GM12878 (cell line): ENCODE results near the gene NPAS3. TPM values are rescaled to one million over a fixed set of nuclear protein-coding genes. Genes with fewer than 3 reads are reported as not detected.

Experiments used
- ATAC-seq: fragments of 200-7000 bp; cut with Tn5 transposase; 3 replicates; pipeline ENCODE4 v1.9.1; 2020; ENCODE audit warnings: mild to moderate bottlenecking, moderate library complexity
- BruUV-seq: library from RNA; stranded (reverse); fragments of 400-500 nt; replicated peaks from 2 replicates; lab custom pipeline; 2021; lab: Mats Ljungman, UMichigan
- CTCF ChIA-PET: fragments of 300-600 bp; sonication (Branson Sonifier 250); formaldehyde crosslinking; extraction: SDS; loops from one replicate; lab custom pipeline; 2021; ENCODE audit warnings: inconsistent platforms; lab: Yijun Ruan, JAX
- POLR2A ChIA-PET: fragments of 350-600 bp; formaldehyde crosslinking; extraction: SDS; loops from one replicate; lab custom pipeline; 2021; ENCODE audit warnings: inconsistent platforms; lab: Charles Lee
- RAD21 ChIA-PET: fragments of 300-600 bp; sonication (Branson Sonifier 250); formaldehyde crosslinking; loops from one replicate; lab custom pipeline; 2023; ENCODE audit warnings: antibody characterized with exemption; ENCODE audit not compliant: unreplicated experiment; lab: Charles Lee
- SMC1A ChIA-PET: fragments of 300-600 bp; sonication (Branson Sonifier 250); formaldehyde crosslinking; loops from one replicate; lab custom pipeline; 2023; ENCODE audit not compliant: unreplicated experiment, uncharacterized antibody; lab: Charles Lee
- DNase-seq: peaks from one replicate; pipeline ENCODE4 v3.0.0-alpha.2; 2011; ENCODE audit warnings: low read depth, low spot score
- FAIRE-seq: peaks from 3 replicates; lab custom pipeline; 2011; peaks lifted over from hg19 to GRCh38; lab: Jason Lieb, UNC
- H2AFZ ChIP-seq: 2 replicates; pipeline ENCODE4 v1.6.0; 2011; ENCODE audit warnings: low read depth, low read length, control low read depth; ENCODE audit not compliant: control insufficient read depth
- H3K27ac ChIP-seq: 2 replicates; pipeline ENCODE4 v1.5.1; 2011; ENCODE audit warnings: control low read depth; ENCODE audit not compliant: control insufficient read depth, insufficient read depth
- H3K27me3 ChIP-seq, 2 experiments: replicated peaks in 1 of 2; 2 replicates each; pipeline versions ENCODE4 v1.6.0 to v1.6.1; 2011; ENCODE audit warnings: low read length in 1 of 2; ENCODE audit not compliant: control insufficient read depth in 2 of 2, insufficient read depth in 2 of 2
- H3K36me3 ChIP-seq, 2 experiments: 2 replicates each; pipeline ENCODE4 v1.5.1; 2011; ENCODE audit warnings: low read length in 1 of 2; ENCODE audit not compliant: control insufficient read depth in 2 of 2, insufficient read depth in 2 of 2
- H3K4me1 ChIP-seq: 2 replicates; pipeline ENCODE4 v1.6.1; 2011; ENCODE audit warnings: mild to moderate bottlenecking, low read length, moderate library complexity, mixed read lengths; ENCODE audit not compliant: control insufficient read depth, insufficient read depth
- H3K4me2 ChIP-seq: 2 replicates; pipeline ENCODE4 v1.6.0; 2011; ENCODE audit warnings: control low read depth; ENCODE audit not compliant: control insufficient read depth, insufficient read depth
- H3K4me3 ChIP-seq: fragments of 200-600 bp; sonication (generic); 2 replicates; pipeline ENCODE4 v1.5.1; 2016
- H3K79me2 ChIP-seq: 2 replicates; pipeline ENCODE4 v1.6.0; 2011; ENCODE audit warnings: low read length; ENCODE audit not compliant: control insufficient read depth, insufficient read depth
- H3K9ac ChIP-seq: 2 replicates; pipeline ENCODE4 v1.8.0; 2011; ENCODE audit warnings: low read length, control low read depth, mixed read lengths; ENCODE audit not compliant: control insufficient read depth, insufficient read depth
- H3K9me3 ChIP-seq: replicated peaks from 3 replicates; pipeline ENCODE4 v1.5.1; 2011; ENCODE audit warnings: mild to moderate bottlenecking, low read length; ENCODE audit not compliant: control insufficient read depth, insufficient read depth
- H4K20me1 ChIP-seq: 2 replicates; pipeline ENCODE4 v1.6.0; 2011; ENCODE audit not compliant: control insufficient read depth, insufficient read depth
- MTA2 ChIP-seq: fragments of 450-650 bp; IDR thresholded peaks from 2 replicates; pipeline ENCODE4 v1.6.1; 2016; ENCODE audit warnings: low read depth, mild to moderate bottlenecking, moderate library complexity
- WGBS: methylation state at CpG from one replicate; pipeline ENCODE4 v1.1.6; 2016; ENCODE audit warnings: low lambda C conversion rate; ENCODE audit not compliant: insufficient replicate concordance, insufficient coverage; ENCODE audit errors: missing lambda C conversion rate; 5-methylcytosine and 5-hydroxymethylcytosine counted together
- in situ Hi-C: fragments of 300-500 bp; cut with MboI; formaldehyde crosslinking; loops from 9 replicates; pipeline ENCODE4 v1.14.3; 2018; ENCODE audit warnings: mixed read lengths
- intact Hi-C: fragments of 100-400 bp; cut with micrococcal nuclease; formaldehyde crosslinking; loops from one replicate; pipeline ENCODE4 v1.14.2; 2022; ENCODE audit not compliant: unreplicated experiment
- polyA plus RNA-seq, 11 experiments: library from polyadenylated mRNA; depleted of rRNA in 4 of 11; unstranded in 6 of 11; stranded (reverse) in 5 of 11; fragments of >200 nt; fragmentation: Nextera tagmentation in 4 of 11; fragmentation: Illumina TruSeq in 1 of 11; extraction: Ambion mirVana in 4 of 11; extraction: Trizol in 1 of 11; gene quantifications; 1 replicate in 1 of 11; 2 replicates in 10 of 11; pipeline versions ENCODE4 v1.2.1 to v1.2.3, GENCODE V29; 2011 to 2016; ENCODE audit warnings: inconsistent platforms in 2 of 11, missing spikeins in 2 of 11, low read depth in 1 of 11
- total RNA-seq, 4 experiments: library from RNA; depleted of rRNA in 3 of 4; stranded (reverse); fragments of >200 nt in 3 of 4; fragmentation: Illumina TruSeq in 1 of 4; extraction: Trizol in 1 of 4; gene quantifications; 2 replicates each; pipeline versions ENCODE4 v1.2.1 to v1.2.3, GENCODE V29; 2013 to 2021
- TF ChIP-seq, protein P1 (sequence below): fragments of 450-650 bp; IDR thresholded peaks from 2 replicates; pipeline ENCODE4 v1.6.1; 2017; ENCODE audit warnings: mild to moderate bottlenecking, moderate library complexity

The NPAS3 gene
- total and polyA plus RNA-seq, 10 of the 15 experiments (the other 5 are each of a cell fraction or from before 2014, with no cell fraction given): under 0.01 to 2.7 (median 0.03) TPM; not detected in 6

DNA sequence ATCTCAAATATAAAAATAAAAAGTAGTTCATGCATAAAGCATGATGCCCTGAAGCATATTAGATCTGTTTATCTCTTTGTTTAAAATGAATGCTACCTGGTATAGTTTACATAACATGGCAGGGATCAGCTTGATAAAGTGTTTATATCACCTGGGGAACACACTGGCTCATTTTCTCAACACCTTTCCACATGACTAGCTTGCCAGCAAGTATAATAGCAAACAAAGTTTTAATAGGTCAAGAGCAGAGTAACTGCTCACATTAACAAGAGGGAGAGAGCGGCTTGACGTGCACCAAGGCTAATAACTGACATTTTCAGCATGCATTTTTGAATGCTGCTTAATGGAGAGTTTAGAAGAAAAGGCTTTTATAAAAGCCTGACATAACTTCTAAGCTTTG, 765.8 kb downstream of the NPAS3 start:
- intact Hi-C loops: no loop called here
- H3K9me3 ChIP-seq: no peaks in the 10 kb centered on the region
- H3K4me1 ChIP-seq: no peaks in the 10 kb centered on the region
- CTCF ChIA-PET: interaction anchor here (1.0 to 1.6 kb wide), 3 partner anchors 10 to 92 kb away, joined by 3 to 9 read pairs (median 3); no protein-coding TSS in a partner anchor
- no peak overlapping the region for H3K27ac ChIP-seq
- H3K79me2 ChIP-seq: no peaks in the 10 kb centered on the region
- H3K27me3 ChIP-seq: no peaks in the 10 kb centered on the region
- H3K4me2 ChIP-seq: no peak overlapping the region
- in situ Hi-C loops: no loop called here
- peak; percentile 43; the same call in 1 of the 3 replicates for ATAC-seq
- no TSS peak for BruUV-seq
- H2AFZ ChIP-seq: no peak overlapping the region
- no peak for FAIRE-seq
- DNase-seq: no peak
- H3K36me3 ChIP-seq: no peaks in the 10 kb centered on the region
- TF ChIP-seq, protein P1, sequence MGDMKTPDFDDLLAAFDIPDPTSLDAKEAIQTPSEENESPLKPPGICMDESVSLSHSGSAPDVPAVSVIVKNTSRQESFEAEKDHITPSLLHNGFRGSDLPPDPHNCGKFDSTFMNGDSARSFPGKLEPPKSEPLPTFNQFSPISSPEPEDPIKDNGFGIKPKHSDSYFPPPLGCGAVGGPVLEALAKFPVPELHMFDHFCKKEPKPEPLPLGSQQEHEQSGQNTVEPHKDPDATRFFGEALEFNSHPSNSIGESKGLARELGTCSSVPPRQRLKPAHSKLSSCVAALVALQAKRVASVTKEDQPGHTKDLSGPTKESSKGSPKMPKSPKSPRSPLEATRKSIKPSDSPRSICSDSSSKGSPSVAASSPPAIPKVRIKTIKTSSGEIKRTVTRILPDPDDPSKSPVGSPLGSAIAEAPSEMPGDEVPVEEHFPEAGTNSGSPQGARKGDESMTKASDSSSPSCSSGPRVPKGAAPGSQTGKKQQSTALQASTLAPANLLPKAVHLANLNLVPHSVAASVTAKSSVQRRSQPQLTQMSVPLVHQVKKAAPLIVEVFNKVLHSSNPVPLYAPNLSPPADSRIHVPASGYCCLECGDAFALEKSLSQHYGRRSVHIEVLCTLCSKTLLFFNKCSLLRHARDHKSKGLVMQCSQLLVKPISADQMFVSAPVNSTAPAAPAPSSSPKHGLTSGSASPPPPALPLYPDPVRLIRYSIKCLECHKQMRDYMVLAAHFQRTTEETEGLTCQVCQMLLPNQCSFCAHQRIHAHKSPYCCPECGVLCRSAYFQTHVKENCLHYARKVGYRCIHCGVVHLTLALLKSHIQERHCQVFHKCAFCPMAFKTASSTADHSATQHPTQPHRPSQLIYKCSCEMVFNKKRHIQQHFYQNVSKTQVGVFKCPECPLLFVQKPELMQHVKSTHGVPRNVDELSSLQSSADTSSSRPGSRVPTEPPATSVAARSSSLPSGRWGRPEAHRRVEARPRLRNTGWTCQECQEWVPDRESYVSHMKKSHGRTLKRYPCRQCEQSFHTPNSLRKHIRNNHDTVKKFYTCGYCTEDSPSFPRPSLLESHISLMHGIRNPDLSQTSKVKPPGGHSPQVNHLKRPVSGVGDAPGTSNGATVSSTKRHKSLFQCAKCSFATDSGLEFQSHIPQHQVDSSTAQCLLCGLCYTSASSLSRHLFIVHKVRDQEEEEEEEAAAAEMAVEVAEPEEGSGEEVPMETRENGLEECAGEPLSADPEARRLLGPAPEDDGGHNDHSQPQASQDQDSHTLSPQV: no peak
- peak; percentile 63; the same call in 1 of the 2 replicates for TF ChIP-seq MTA2
- TF ChIP-seq, all 136 proteins: peak for 1
- WGBS: 38% methylated on average over 2 of the region's 2 CpGs
- Histone ChIP-seq H3K4me3 (no peak overlapping the region), H3K9ac (no peak overlapping the region), H4K20me1 (no peaks in the 10 kb centered on the region)
- SMC1A ChIA-PET: interaction anchor here (0.6 to 1.9 kb wide), 15 partner anchors 8 to 385 kb away, joined by 3 to 15 read pairs (median 5); no protein-coding TSS in a partner anchor
- POLR2A ChIA-PET: interaction anchor here (1.3 kb wide), 1 partner anchor 67 kb away, joined by 3 read pairs; no protein-coding TSS in a partner anchor
- RAD21 ChIA-PET: interaction anchor here (1.0 to 3.0 kb wide), 13 partner anchors 10 to 229 kb away, joined by 3 to 15 read pairs (median 3); no protein-coding TSS in a partner anchor
